NCI-H2171 treated with DMSO at 0.1 percent for 48 hours (cell line): Measurements from ENCODE around the gene PERP.
"Not testable (repeated sequence)": the region's sequence is repeated elsewhere in the genome, so short reads cannot be mapped to it uniquely, and the experiment has no call there.

Experiments used
- DNase-seq: peaks from one replicate; lab custom pipeline; 2025; lab: John Stamatoyannopoulos, UW

Gene PERP

GRCh38 chr6:138107078-138107751, at the start of gene PERP:
Gene PERP (minus strand): TSS chr6:138107419. CDS start chr6:138107340, 79 bp downstream.
- peak; percentile 80 for DNase-seq

GRCh38 chr6:138155443-138155842, 48.2 kb upstream of the PERP start:
- DNase-seq, result peak; percentile 24

DNA sequence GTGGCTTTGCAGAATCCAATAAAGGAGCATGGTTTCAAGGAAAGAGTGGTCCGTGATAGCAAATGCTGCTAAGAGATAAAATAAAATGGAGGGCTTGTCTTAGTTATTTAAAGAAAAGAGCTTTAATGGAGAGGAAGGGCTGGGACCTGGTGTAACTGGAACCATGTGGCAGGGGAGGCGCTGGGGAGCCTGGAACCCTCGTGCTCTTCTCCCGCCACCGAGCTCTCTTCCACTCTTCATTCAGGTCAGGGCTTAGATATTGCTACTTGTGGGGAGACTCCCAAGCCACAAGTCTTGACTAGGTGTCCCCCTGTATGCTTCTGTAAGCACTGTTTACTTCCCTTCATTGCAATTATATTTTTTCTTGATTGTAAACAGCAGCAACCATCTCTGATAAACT, 39.3 kb upstream of the PERP start:
- no peak for DNase-seq

- DNase-seq, result no peak
Observed at GRCh38 chr6:138145402-138145801, 38.2 kb upstream of the PERP start.

DNA sequence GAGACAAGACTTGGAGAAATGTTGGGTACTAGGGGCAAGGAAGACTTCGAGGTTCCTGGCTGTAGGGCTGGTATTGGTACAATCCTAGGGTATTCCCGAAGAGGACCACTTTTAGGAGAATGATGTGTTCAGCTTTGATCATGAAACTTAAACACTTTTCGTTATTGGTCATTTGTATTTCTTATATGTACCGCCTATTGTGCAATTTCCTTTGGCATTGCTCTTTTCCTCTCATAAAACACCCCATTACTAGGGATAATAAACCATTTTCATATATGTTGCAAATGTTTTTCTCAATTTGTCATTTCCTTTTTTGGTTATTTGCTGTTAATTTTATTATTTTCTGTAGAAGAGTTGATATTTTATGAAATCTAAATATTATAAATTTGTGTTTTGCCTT, 35.6 kb upstream of the PERP start:
- DNase-seq, result no peak

DNA sequence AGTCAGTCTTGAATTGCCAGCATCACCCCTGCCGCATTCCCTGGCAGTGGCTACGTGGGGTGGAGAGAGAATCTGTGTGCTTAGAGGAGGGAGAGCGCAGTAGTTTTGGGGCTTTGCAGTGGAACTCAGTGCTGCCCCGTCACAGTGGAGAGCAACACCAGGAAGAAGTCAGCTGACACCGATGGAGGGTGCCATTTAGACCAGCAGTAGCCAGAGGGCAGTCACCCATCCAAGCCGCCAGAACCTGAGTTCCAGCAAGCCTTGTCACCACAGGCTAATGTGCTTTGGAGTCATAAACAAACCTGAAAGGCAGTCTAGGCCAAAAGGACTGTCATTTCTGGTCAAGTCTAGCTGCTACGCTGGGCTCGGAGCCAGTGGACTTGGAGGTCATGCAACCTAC, 22.0 kb upstream of the PERP start:
- DNase-seq, result no peak

- DNase-seq, result no peak
Observed at GRCh38 chr6:138128096-138128495, 20.9 kb upstream of the PERP start.

GRCh38 chr6:138124096-138124495, 16.9 kb upstream of the PERP start:
- no peak for DNase-seq

- DNase-seq, result no peak
Observed at GRCh38 chr6:138119976-138120375, 12.8 kb upstream of the PERP start.

DNA sequence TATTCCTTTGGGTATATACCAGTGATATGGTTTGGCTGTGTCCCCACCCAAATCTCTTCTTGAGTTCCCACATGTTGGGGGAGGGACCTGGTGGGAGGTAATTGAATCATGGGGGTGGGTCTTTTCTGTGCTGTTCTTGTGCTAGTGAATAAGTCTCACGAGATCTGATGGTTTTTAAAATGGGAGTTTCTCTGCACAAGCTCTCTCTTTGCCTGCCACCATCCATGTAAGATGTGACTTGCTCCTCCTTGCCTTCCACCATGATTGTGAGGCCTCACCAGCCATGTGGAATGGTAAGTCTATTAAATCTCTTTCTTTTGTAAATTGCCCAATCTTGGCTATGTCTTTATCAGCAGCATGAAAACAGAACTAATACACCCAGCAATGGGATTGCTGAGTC, 12.0 kb upstream of the PERP start:
- not testable (repeated sequence) for DNase-seq

DNA sequence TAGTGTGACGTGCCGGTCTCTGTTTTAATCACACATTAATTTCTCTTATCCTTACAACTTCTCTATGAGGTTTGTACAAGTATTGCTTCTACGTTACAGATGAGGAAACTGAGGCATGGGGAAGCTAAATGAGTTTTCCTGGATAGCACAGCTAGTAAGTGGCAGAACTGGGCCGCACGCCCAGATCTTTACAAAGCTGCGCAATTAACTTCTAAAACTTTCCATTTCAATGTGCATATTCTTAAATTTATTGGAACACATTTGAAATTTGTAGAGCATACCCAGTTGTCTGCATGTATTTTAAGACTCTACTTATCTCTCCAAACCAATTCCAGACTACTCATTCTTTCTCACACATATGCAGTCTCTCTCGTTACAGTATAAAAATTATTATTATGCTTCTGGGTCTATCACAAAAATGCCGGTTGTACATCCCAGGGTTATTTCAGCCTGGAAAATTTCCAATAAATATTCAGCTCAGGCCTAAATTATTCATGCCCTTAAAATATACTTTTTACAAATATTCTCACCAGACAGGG, 10.2 kb upstream of the PERP start:
- DNase-seq, result no peak

- no peak for DNase-seq
Observed at GRCh38 chr6:138116661-138116999, 9.4 kb upstream of the PERP start.

DNA sequence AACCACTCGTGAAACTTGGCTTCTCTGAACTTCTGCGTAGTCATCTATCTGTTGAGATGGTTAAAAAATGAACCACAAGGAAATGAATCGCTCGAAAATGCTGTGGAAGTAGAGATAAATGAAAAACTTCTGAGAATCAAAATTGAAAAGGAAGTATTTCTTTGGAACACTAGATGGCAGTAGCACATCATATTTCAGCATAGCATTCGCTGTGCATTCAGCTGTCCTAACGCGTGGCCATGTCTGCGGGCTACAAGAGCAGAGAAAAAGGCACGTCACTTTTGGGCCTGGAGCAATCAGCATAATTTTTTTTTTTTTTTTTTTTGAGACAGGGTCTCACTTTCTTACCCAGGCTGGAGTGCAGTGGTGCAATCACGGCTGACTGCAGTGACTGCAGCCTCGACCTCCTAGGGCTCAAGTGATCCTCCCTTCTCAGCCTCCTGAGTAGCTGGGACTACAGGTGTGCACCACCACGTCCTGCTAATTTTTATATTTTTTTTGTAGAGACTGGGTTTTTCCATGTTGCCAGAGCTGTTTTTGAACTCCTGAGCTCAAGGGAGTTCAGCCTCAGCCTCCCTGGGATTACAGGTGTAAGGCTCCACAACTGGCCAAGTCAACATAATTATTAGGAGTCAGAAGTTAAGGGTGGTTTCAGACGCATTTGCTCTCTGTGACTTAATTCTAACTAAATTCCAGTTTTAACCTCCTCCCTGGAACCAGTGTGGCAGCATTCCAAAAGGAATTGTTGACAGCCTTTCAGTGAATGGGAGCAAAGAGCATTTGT, 8.8 kb upstream of the PERP start:
- peak; percentile 85 for DNase-seq

DNA sequence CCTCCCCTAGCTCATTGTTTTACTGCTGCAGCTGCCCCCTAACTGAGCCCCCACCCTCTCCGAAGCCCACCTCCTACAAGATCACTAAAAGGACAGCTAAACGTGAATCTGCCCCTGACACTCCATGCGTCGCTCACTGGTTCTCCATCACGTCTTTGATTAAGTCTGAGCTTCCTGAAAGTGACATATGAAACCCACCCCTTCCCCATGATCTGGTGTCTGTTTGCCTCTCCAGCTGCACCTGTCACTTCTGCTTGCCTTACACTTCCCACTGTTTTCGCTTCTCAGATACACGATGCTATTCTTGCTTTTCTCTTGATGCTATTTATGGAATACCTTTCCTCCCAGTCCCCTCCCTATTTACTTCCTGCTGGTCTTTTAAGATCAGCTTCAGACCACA, 8.0 kb upstream of the PERP start:
- peak; percentile 95 for DNase-seq

- DNase-seq, result no peak
Observed at GRCh38 chr6:138113588-138114210, 6.5 kb upstream of the PERP start.

- no peak for DNase-seq
Observed at GRCh38 chr6:138110229-138110628, 3.0 kb upstream of the PERP start.

GRCh38 chr6:138109042-138109997, 2.1 kb upstream of the PERP start:
- DNase-seq, result peak; percentile 89

DNA sequence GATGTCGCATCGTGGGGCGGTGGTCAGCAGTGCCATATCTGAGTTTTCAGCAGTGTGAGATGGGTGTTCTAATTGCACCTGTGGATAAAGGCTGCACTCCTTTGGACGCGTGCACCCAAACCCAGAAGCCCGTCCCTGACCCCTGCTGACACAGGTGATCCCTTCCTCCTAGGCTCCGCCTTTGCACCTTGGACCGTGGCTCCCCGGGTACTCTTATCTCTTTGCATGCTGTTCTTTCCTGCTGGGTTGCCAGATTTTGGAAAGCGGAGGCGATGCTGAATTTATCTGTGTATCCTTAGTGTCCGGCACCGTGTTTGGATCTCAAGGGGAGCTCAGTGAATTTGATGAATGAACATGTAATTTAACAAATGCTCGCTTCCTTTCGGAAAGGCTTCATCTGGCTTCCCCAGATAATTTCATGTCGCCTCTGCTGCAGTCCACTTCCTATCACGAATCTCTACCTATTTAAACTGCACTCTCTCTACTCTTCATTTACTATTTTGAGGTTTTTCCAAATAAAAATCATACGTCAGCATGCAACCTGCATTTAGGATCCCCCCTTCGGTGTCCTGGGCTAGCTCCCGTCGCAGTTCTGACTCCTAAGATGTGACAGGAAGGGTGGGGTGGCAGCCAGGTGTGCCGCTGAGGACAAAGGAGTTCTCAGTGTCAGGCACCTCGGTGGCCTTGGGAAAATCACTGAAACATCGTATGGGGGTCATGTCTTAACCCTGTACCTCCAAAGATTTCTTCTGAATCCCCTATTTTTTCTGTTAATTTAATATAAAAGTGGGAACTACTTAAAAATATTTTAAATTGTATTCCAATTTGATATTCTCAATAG, 753 bp upstream of the PERP start:
- DNase-seq, result peak; percentile 80

GRCh38 chr6:138106665-138107077, 548 bp downstream of the PERP start:
- DNase-seq, result no peak

- DNase-seq, result peak; percentile 71
Observed at GRCh38 chr6:138105880-138106664, 1.1 kb downstream of the PERP start.
